PFSK-1 (cell line): ENCODE data around the gene TRMT1.

Experiments
- FOXP2 ChIP-seq: optimal IDR thresholded peaks from 2 replicates; pipeline ENCODE3; 2011; ENCODE audit warnings: borderline replicate concordance, control low read depth, inconsistent platforms; ENCODE audit not compliant: insufficient read depth; ENCODE audit errors: extremely low read length, extremely low read depth
- POLR2AphosphoS5 ChIP-seq: IDR thresholded peaks from 2 replicates; pipeline ENCODE4 v1.6.1; 2012; ENCODE audit warnings: low read depth, mild to moderate bottlenecking, control low read depth, low read length, moderate library complexity
- SIN3A ChIP-seq: IDR thresholded peaks from 2 replicates; pipeline ENCODE4 v1.6.1; 2012; ENCODE audit warnings: mild to moderate bottlenecking, low read length, moderate library complexity, borderline replicate concordance; ENCODE audit not compliant: insufficient read depth
- TAF1 ChIP-seq: IDR thresholded peaks from 2 replicates; pipeline ENCODE4 v1.6.1; 2012; ENCODE audit warnings: low read length, control low read depth, borderline replicate concordance; ENCODE audit not compliant: insufficient read depth
- TF ChIP-seq, protein P1 (sequence below), 2 experiments: IDR thresholded peaks; 2 replicates each; pipeline versions ENCODE4 v1.6.1 to v1.8.0; 2011 to 2012; ENCODE audit warnings: low read depth in 2 of 2, low read length in 2 of 2, control low read depth in 1 of 2, inconsistent platforms in 1 of 2, mild to moderate bottlenecking in 1 of 2, moderate library complexity in 1 of 2; ENCODE audit not compliant: insufficient read depth in 1 of 2

TRMT1 gene

DNA sequence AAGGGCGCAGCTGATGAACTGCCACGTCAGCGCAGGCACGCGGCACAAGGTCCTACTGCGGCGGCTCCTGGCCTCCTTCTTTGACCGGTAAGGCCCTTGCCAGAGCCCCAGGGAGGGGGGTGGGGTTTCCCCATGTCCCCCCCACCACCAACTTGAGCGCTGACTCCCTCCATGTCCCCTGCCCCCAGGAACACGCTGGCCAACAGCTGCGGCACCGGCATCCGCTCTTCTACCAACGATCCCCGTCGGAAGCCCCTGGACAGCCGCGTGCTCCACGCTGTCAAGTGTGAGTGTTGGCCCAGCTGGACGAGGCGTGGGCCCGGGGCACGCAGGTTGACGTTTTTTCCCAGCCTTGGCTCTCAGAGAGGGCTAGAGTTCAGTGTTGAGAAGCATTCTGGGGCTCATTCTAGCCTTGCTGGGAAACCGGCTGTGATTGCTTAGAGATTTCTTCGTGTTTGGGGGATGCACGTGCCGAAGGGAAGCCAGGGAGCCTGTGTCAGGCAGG lies 20.8 kb upstream of the TRMT1 start:
- TF ChIP-seq, protein P1, sequence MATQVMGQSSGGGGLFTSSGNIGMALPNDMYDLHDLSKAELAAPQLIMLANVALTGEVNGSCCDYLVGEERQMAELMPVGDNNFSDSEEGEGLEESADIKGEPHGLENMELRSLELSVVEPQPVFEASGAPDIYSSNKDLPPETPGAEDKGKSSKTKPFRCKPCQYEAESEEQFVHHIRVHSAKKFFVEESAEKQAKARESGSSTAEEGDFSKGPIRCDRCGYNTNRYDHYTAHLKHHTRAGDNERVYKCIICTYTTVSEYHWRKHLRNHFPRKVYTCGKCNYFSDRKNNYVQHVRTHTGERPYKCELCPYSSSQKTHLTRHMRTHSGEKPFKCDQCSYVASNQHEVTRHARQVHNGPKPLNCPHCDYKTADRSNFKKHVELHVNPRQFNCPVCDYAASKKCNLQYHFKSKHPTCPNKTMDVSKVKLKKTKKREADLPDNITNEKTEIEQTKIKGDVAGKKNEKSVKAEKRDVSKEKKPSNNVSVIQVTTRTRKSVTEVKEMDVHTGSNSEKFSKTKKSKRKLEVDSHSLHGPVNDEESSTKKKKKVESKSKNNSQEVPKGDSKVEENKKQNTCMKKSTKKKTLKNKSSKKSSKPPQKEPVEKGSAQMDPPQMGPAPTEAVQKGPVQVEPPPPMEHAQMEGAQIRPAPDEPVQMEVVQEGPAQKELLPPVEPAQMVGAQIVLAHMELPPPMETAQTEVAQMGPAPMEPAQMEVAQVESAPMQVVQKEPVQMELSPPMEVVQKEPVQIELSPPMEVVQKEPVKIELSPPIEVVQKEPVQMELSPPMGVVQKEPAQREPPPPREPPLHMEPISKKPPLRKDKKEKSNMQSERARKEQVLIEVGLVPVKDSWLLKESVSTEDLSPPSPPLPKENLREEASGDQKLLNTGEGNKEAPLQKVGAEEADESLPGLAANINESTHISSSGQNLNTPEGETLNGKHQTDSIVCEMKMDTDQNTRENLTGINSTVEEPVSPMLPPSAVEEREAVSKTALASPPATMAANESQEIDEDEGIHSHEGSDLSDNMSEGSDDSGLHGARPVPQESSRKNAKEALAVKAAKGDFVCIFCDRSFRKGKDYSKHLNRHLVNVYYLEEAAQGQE (IDR thresholded peaks at IDR 0.05; ENCODE audit: insufficient read depth in 1 of 2, low read depth in 2 of 2, low read length in 2 of 2), result no peak
- TF ChIP-seq TAF1 (no peak), FOXP2 (no peak), SIN3A (no peak), POLR2AphosphoS5 (no peak)

DNA sequence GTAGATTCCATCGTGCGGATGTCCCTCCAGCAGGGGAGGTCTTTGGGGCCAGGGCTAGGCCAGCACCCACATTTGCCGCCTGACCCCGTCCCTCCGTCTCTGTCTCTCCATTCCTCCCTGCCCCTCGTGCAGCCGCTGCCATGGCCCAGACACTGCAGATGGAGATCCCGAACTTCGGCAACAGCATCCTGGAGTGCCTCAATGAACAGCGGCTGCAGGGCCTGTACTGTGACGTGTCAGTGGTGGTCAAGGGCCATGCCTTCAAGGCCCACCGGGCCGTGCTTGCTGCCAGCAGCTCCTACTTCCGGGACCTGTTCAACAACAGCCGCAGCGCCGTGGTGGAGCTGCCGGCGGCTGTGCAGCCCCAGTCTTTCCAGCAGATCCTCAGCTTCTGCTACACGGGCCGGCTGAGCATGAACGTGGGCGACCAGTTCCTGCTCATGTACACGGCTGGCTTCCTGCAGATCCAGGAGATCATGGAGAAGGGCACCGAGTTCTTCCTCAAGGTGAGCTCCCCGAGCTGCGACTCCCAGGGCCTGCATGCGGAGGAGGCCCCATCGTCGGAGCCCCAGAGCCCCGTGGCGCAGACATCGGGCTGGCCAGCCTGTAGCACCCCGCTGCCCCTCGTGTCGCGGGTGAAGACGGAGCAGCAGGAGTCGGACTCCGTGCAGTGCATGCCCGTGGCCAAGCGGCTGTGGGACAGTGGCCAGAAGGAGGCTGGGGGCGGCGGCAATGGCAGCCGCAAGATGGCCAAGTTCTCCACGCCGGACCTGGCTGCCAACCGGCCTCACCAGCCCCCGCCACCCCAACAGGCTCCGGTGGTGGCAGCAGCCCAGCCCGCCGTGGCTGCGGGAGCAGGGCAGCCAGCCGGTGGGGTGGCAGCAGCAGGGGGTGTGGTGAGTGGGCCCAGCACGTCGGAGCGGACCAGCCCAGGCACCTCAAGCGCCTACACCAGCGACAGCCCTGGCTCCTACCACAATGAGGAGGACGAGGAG lies 18.8 kb upstream of the TRMT1 start:
- TF ChIP-seq FOXP2 (no peak), SIN3A (no peak), TAF1 (no peak), POLR2AphosphoS5 (no peak)
- TF ChIP-seq, protein P1 (IDR thresholded peaks at IDR 0.05; ENCODE audit: insufficient read depth in 1 of 2, low read depth in 2 of 2, low read length in 2 of 2), result no peak

DNA sequence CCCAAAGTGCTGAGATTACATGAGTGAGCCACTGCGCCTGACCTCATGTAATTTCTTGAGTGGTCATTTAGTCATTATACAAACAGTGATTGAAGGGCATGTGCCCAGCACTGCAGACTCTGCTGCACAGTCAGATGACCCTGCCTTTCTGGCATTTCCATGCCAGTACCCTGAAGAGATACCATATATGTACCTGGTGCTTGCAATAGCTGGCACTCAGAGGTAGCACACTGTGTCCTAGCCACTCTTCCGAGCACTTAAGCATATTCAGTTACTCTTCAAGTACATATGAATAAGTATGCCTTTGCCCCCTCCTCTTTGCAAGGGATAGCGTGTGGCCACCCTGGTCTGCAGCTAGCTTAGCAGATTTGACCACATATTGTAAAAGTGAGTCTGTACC lies 18.1 kb upstream of the TRMT1 start:
- TF ChIP-seq POLR2AphosphoS5 (no peak), TAF1 (no peak), FOXP2 (no peak), SIN3A (no peak)
- TF ChIP-seq, protein P1 (IDR thresholded peaks at IDR 0.05; ENCODE audit: insufficient read depth in 1 of 2, low read depth in 2 of 2, low read length in 2 of 2), result no peak

DNA sequence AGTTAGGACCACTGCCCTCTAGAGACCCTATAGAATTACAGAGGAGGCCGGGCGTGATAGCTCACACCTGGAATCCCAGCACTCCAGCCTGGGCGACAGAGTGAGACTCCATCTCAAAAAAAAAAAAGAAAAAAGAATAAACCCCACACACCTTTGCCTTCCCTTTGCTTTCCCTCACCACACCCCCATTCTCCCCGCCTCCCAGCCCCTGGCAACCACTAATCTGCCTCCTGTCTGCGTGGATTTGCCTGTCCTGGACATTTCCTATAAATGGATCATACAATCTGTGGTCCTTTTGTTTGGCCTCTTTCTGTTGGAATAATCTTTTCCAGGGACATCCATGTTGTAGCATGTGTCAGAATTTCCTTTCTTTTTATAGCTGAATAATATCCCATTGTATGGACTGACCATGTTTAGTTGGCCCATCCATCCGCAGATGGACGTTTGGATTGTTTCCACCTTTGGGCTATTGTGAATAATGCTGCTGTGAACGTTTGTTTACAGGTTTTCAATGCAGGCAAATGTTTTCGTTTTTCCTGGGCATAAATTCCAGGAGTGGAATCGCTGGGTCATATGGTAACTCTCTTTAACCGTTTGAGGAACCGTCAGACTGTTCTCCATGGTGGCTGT lies 16.8 kb upstream of the TRMT1 start:
- TF ChIP-seq TAF1 (no peak), SIN3A (no peak), POLR2AphosphoS5 (no peak), FOXP2 (no peak)
- TF ChIP-seq, protein P1 (IDR thresholded peaks at IDR 0.05; ENCODE audit: insufficient read depth in 1 of 2, low read depth in 2 of 2, low read length in 2 of 2), result no peak
